ENCODE measurements around the gene NLRC5.

NLRC5 gene

DNA sequence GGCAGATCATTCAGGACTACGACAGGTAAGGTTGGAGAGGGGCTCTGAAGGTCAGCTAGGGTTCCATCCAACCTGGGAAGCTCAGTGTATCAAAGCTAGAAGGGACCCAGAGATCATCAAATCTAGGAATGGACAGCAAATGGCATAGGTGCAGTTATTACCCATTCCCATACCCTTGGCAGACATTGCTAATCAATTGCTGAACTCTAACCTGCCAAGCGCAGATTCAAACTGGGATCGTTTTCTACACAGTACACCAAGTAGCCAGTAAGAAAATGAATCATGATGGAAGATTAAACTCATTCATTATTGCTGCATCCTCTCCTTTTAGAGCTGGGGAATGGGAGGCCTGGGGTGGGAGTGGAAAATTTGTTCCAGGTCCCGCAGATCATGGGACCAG is 136.6 kb downstream of the NLRC5 start:
- no peak for TF ChIP-seq ZFP30 (CRISPR knock-in tag; IDR thresholded peaks at IDR 0.05)
- no peak for TF ChIP-seq ZFP3 (CRISPR knock-in tag; IDR thresholded peaks at IDR 0.05)
- TF ChIP-seq, protein P1, sequence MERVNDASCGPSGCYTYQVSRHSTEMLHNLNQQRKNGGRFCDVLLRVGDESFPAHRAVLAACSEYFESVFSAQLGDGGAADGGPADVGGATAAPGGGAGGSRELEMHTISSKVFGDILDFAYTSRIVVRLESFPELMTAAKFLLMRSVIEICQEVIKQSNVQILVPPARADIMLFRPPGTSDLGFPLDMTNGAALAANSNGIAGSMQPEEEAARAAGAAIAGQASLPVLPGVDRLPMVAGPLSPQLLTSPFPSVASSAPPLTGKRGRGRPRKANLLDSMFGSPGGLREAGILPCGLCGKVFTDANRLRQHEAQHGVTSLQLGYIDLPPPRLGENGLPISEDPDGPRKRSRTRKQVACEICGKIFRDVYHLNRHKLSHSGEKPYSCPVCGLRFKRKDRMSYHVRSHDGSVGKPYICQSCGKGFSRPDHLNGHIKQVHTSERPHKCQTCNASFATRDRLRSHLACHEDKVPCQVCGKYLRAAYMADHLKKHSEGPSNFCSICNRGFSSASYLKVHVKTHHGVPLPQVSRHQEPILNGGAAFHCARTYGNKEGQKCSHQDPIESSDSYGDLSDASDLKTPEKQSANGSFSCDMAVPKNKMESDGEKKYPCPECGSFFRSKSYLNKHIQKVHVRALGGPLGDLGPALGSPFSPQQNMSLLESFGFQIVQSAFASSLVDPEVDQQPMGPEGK (CRISPR knock-in tag; IDR thresholded peaks at IDR 0.05; ENCODE audit: borderline replicate concordance): no peak
- TF ChIP-seq, protein P2, sequence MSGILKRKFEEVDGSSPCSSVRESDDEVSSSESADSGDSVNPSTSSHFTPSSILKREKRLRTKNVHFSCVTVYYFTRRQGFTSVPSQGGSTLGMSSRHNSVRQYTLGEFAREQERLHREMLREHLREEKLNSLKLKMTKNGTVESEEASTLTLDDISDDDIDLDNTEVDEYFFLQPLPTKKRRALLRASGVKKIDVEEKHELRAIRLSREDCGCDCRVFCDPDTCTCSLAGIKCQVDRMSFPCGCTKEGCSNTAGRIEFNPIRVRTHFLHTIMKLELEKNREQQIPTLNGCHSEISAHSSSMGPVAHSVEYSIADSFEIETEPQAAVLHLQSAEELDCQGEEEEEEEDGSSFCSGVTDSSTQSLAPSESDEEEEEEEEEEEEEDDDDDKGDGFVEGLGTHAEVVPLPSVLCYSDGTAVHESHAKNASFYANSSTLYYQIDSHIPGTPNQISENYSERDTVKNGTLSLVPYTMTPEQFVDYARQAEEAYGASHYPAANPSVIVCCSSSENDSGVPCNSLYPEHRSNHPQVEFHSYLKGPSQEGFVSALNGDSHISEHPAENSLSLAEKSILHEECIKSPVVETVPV (CRISPR knock-in tag; IDR thresholded peaks at IDR 0.05): no peak
- TF ChIP-seq BACH2 (CRISPR knock-in tag; IDR thresholded peaks at IDR 0.05; ENCODE audit: borderline replicate concordance): no peak
- no peak for TF ChIP-seq ZC3H10 (CRISPR knock-in tag; IDR thresholded peaks at IDR 0.05)
- TF ChIP-seq OSR1 (CRISPR knock-in tag; IDR thresholded peaks at IDR 0.05): no peak
- no peak for TF ChIP-seq ARNTL (CRISPR knock-in tag; IDR thresholded peaks at IDR 0.05; ENCODE audit: borderline replicate concordance, low read depth)
- TF ChIP-seq, protein P3, sequence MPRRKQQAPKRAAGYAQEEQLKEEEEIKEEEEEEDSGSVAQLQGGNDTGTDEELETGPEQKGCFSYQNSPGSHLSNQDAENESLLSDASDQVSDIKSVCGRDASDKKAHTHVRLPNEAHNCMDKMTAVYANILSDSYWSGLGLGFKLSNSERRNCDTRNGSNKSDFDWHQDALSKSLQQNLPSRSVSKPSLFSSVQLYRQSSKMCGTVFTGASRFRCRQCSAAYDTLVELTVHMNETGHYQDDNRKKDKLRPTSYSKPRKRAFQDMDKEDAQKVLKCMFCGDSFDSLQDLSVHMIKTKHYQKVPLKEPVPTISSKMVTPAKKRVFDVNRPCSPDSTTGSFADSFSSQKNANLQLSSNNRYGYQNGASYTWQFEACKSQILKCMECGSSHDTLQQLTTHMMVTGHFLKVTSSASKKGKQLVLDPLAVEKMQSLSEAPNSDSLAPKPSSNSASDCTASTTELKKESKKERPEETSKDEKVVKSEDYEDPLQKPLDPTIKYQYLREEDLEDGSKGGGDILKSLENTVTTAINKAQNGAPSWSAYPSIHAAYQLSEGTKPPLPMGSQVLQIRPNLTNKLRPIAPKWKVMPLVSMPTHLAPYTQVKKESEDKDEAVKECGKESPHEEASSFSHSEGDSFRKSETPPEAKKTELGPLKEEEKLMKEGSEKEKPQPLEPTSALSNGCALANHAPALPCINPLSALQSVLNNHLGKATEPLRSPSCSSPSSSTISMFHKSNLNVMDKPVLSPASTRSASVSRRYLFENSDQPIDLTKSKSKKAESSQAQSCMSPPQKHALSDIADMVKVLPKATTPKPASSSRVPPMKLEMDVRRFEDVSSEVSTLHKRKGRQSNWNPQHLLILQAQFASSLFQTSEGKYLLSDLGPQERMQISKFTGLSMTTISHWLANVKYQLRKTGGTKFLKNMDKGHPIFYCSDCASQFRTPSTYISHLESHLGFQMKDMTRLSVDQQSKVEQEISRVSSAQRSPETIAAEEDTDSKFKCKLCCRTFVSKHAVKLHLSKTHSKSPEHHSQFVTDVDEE (CRISPR knock-in tag; IDR thresholded peaks at IDR 0.05): no peak
- no peak for TF ChIP-seq SNAI2 (CRISPR knock-in tag; IDR thresholded peaks at IDR 0.05)
- no peak for TF ChIP-seq PPARA (CRISPR knock-in tag; IDR thresholded peaks at IDR 0.05; ENCODE audit: borderline replicate concordance)
- TF ChIP-seq ZNF70 (CRISPR knock-in tag; IDR thresholded peaks at IDR 0.05): no peak
- TF ChIP-seq RARB (CRISPR knock-in tag; IDR thresholded peaks at IDR 0.05): no peak
- no peak for TF ChIP-seq TCF4 (CRISPR knock-in tag; IDR thresholded peaks at IDR 0.05; ENCODE audit: borderline replicate concordance)
- TF ChIP-seq, protein P4, sequence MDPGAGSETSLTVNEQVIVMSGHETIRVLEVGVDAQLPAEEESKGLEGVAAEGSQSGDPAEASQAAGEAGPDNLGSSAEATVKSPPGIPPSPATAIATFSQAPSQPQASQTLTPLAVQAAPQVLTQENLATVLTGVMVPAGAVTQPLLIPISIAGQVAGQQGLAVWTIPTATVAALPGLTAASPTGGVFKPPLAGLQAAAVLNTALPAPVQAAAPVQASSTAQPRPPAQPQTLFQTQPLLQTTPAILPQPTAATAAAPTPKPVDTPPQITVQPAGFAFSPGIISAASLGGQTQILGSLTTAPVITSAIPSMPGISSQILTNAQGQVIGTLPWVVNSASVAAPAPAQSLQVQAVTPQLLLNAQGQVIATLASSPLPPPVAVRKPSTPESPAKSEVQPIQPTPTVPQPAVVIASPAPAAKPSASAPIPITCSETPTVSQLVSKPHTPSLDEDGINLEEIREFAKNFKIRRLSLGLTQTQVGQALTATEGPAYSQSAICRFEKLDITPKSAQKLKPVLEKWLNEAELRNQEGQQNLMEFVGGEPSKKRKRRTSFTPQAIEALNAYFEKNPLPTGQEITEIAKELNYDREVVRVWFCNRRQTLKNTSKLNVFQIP (CRISPR knock-in tag; IDR thresholded peaks at IDR 0.05; ENCODE audit: borderline replicate concordance, low read depth): no peak
- no peak for TF ChIP-seq ZNF565 (CRISPR knock-in tag; conservative IDR thresholded peaks at IDR 0.05; ENCODE audit: low read depth)
- TF ChIP-seq ZNF8 (CRISPR knock-in tag; IDR thresholded peaks at IDR 0.05): no peak
- TF ChIP-seq CSDC2 (CRISPR knock-in tag; IDR thresholded peaks at IDR 0.05): no peak
- TF ChIP-seq, protein P5, sequence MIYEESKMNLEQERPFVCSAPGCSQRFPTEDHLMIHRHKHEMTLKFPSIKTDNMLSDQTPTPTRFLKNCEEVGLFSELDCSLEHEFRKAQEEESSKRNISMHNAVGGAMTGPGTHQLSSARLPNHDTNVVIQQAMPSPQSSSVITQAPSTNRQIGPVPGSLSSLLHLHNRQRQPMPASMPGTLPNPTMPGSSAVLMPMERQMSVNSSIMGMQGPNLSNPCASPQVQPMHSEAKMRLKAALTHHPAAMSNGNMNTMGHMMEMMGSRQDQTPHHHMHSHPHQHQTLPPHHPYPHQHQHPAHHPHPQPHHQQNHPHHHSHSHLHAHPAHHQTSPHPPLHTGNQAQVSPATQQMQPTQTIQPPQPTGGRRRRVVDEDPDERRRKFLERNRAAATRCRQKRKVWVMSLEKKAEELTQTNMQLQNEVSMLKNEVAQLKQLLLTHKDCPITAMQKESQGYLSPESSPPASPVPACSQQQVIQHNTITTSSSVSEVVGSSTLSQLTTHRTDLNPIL (CRISPR knock-in tag; IDR thresholded peaks at IDR 0.05; ENCODE audit: low read depth): no peak
- no peak for ATAC-seq

DNA sequence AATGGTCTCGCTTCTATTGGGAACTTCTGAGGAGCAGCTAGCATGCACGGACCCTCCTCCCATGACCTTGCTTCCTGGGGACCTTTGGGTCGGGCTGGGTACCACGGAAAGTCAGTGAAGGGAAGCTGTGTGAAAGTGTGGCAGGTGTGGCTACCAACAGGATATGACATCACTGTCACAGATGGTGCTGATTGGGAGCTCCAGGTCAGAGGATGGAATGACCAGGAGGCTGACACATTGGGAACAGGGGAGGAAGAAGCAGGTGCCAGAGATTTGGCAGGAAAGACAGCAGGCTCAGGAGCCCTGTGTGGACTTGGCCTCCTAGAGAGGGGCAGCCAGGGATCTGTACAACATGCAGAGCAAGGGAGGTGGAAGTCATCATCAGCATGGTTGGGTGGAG is 137.1 kb downstream of the NLRC5 start:
- ATAC-seq: no peak
- no peak for TF ChIP-seq SNAI2 (CRISPR knock-in tag; IDR thresholded peaks at IDR 0.05)
- TF ChIP-seq, protein P4 (CRISPR knock-in tag; IDR thresholded peaks at IDR 0.05; ENCODE audit: borderline replicate concordance, low read depth): no peak
- TF ChIP-seq, protein P5 (CRISPR knock-in tag; IDR thresholded peaks at IDR 0.05; ENCODE audit: low read depth): no peak
- TF ChIP-seq, protein P1 (CRISPR knock-in tag; IDR thresholded peaks at IDR 0.05; ENCODE audit: borderline replicate concordance): no peak
- TF ChIP-seq ZFP30 (CRISPR knock-in tag; IDR thresholded peaks at IDR 0.05): no peak
- TF ChIP-seq ZFP3 (CRISPR knock-in tag; IDR thresholded peaks at IDR 0.05): no peak
- TF ChIP-seq ZNF8 (CRISPR knock-in tag; IDR thresholded peaks at IDR 0.05): no peak
- TF ChIP-seq ZNF565 (CRISPR knock-in tag; conservative IDR thresholded peaks at IDR 0.05; ENCODE audit: low read depth): no peak
- no peak for TF ChIP-seq ZNF70 (CRISPR knock-in tag; IDR thresholded peaks at IDR 0.05)
- no peak for TF ChIP-seq PPARA (CRISPR knock-in tag; IDR thresholded peaks at IDR 0.05; ENCODE audit: borderline replicate concordance)
- TF ChIP-seq, protein P2 (CRISPR knock-in tag; IDR thresholded peaks at IDR 0.05): no peak
- no peak for TF ChIP-seq ISL1 (CRISPR knock-in tag; IDR thresholded peaks at IDR 0.05)
- TF ChIP-seq ARNTL (CRISPR knock-in tag; IDR thresholded peaks at IDR 0.05; ENCODE audit: borderline replicate concordance, low read depth): no peak

Data from SK-N-SH treated with all-trans-retinoic acid at 6 μM for 48 hours (cell line).